Neural cell (in vitro differentiated cells): ENCODE measurements around the gene CSNK1G3.

Experiments used
- EZH2 ChIP-seq: fragments of 200-600, 300-800 bp; shearing (Covaris generic), sonication (generic); IDR thresholded peaks from 2 replicates; pipeline ENCODE4 v1.6.1; 2014; ENCODE audit warnings: antibody characterized with exemption, low read length, borderline replicate concordance, mild to moderate bottlenecking; ENCODE audit not compliant: insufficient read depth, poor library complexity, severe bottlenecking
- REST ChIP-seq: IDR thresholded peaks from 2 replicates; pipeline ENCODE4 v1.6.1; 2012; ENCODE audit warnings: borderline replicate concordance
- TF ChIP-seq, protein P1 (sequence below): fragments of 450-650 bp; IDR thresholded peaks from 2 replicates; pipeline ENCODE4 v1.5.1; 2014; ENCODE audit warnings: antibody characterized with exemption, mild to moderate bottlenecking, moderate library complexity; ENCODE audit not compliant: poor library complexity, severe bottlenecking

DNA sequence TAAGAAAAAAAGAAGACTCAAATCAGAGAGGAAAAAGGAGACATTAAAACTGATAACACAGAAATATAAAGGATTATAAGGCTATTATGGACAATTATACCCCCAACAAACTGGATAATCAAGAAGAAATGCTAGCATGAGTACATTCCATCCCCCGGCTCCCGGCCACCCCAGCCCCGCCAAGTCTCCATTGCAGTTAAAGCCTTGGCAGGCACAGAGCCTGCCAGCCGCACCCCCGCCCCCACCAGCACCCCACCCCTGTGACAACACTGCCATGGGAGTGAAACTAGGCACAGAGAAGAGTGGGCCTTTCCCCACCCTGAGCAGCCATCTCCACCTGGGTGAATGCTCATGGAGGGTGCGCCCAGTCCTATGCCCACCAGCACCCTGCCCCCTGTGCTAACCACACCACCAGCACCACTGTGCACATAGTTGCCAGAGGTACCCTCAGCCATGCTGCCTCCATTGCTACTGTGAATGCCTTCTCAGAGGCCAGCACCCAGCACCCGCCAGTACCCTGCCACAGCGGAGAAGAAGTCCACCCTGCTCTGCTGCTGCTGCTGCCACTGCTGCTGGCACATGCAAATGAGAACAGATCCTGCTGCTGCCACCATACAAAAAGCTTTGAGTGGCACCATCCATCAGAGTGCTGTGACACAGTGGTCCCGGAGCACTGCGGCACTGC lies 117.0 kb downstream of the CSNK1G3 start:
- TF ChIP-seq EZH2 (no peak), REST (no peak)
- TF ChIP-seq, protein P1, sequence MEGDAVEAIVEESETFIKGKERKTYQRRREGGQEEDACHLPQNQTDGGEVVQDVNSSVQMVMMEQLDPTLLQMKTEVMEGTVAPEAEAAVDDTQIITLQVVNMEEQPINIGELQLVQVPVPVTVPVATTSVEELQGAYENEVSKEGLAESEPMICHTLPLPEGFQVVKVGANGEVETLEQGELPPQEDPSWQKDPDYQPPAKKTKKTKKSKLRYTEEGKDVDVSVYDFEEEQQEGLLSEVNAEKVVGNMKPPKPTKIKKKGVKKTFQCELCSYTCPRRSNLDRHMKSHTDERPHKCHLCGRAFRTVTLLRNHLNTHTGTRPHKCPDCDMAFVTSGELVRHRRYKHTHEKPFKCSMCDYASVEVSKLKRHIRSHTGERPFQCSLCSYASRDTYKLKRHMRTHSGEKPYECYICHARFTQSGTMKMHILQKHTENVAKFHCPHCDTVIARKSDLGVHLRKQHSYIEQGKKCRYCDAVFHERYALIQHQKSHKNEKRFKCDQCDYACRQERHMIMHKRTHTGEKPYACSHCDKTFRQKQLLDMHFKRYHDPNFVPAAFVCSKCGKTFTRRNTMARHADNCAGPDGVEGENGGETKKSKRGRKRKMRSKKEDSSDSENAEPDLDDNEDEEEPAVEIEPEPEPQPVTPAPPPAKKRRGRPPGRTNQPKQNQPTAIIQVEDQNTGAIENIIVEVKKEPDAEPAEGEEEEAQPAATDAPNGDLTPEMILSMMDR = no peak
